ENCODE measurements around the gene PCP4. TPM values are rescaled to one million over a fixed set of nuclear protein-coding genes. Genes with fewer than 3 reads are reported as not detected.

PCP4 gene
- not detected for total RNA-seq

DNA sequence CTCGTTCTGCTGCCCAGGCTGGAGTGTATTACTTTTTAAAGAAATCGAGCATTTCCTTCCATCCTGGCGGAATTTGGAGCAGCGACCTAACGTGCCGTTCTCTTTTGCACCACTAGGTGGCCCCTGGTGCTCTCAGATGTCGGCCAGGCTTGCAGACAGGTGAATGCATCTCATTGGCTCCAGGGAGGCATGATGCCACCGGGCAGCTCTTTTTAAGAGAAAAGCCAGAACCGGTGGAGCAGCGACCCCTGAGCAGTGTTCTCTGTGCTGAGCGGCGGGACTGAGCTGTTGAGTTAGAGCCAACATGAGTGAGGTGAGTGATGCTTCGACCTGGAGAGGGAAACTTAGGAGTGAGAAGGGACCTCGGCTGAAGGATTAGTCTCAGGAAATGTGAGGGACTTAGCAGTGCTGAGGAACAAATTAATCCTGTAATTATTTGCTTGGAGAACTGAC is at the start of gene PCP4:
PCP4 (plus strand) TSS at position 241 of the 453 bp plus-strand sequence; CDS start at position 305, 64 bp downstream.
- Mint-ChIP-seq H3K9me3 (no peaks in the 10 kb centered on the region), H3K27ac (no peak within 1 kb of the TSS), H3K4me1 (no peaks in the 10 kb centered on the region), H3K4me3 (no peak within 1 kb of the TSS), H3K27me3 (peaks cover 7% of the 10 kb centered on the region), H3K36me3 (ENCODE audit: low read depth) (no peaks in the 10 kb centered on the region)
- ATAC-seq (replicated peaks), result no peak

DNA sequence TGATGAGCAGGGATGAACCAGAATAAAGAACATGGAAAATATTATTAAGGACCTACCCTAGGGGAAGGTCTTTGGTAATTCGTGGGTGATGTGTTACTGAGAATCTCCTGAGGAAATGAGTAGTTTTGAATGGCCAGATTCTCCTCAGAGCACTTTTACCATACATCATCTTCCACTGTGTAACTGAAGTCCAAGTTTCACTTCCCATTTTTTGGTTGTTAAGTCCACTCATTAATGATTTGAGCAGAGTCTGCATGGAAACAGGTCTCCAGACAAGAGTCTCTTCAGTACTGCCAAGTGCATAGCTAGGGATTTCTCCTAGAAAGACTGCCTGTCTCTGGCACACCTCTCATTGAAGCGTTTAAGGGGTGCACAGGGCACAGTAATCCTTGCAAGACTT is 48.7 kb upstream of the PCP4 start:
- ATAC-seq (replicated peaks), result no peak
- Mint-ChIP-seq H3K4me3 (no peak overlapping the region), H3K9me3 (peaks cover 4% of the 10 kb centered on the region), H3K36me3 (ENCODE audit: low read depth) (no peaks in the 10 kb centered on the region), H3K4me1 (no peaks in the 10 kb centered on the region), H3K27ac (no peak overlapping the region), H3K27me3 (no peaks in the 10 kb centered on the region)

DNA sequence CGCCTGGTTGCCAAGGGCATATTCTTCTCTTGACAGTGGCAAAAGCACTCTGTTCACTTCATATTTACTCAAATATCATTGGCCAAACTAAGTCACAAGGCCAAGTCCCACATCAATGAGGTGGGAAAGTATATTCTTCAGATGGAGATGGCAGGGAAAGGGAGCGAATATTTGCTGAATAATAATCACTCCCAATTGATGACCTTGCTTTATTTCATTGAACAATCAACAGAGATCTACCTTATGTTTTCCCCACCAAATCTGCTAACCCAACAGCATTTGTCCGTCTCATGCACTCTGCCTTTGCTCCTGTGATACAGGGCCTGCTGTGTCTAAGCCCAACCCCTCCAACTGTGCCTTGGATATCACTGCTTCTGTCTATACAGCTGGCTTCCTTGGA is 45.2 kb upstream of the PCP4 start:
- no peak for ATAC-seq (replicated peaks)
- no peak overlapping the region for H3K27ac Mint-ChIP-seq

DNA sequence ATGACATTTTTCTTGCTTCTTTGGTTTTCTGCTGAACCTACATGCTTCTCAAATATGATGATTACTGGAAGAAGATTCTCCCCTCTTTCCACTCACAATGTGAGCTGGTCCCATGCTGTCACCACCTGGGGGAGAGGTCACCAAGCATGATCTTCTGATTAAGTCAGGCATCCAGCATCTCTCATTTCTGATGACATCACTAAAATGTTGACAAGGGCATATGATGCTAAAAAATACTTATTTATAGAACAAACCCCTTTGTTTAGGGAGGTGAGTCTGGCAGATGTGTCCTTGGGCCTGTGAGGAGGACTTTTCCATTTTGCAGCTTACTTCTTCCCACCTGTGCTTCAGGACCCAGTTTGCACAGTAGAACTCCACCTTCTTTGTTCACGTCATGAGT is 42.0 kb upstream of the PCP4 start:
- H3K4me1 Mint-ChIP-seq, result no peaks in the 10 kb centered on the region
- ATAC-seq (replicated peaks), result no peak
- no peaks in the 10 kb centered on the region for H3K27me3 Mint-ChIP-seq
- H3K4me3 Mint-ChIP-seq, result no peak overlapping the region
- H3K36me3 Mint-ChIP-seq (ENCODE audit: low read depth), result no peaks in the 10 kb centered on the region
- H3K9me3 Mint-ChIP-seq, result peaks cover 9% of the 10 kb centered on the region
- H3K27ac Mint-ChIP-seq, result no peak overlapping the region

More for the DNA sequence above, 45.2 kb upstream of the PCP4 start:
- Mint-ChIP-seq H3K9me3 (peaks cover 14% of the 10 kb centered on the region), H3K27me3 (no peaks in the 10 kb centered on the region), H3K36me3 (ENCODE audit: low read depth) (no peaks in the 10 kb centered on the region), H3K4me3 (no peak overlapping the region), H3K4me1 (no peaks in the 10 kb centered on the region)

DNA sequence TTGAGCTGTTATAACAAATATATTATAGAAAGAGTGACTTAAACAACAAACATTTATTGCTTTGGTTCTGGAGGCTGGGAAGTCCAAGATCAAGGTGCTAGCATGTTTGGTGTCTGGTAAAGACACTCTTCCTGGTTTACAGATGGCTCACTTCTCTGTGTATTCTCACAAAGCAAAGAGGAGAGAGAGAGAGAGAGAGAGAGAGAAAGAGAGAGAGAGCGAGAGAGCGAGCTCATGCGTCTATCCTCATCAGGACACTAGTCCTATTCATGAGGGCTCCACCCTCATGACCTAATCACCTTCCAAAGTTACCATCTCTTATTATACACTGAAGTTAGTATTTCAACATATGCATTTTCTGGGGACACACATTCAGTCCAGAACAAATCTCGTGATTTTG is 32.7 kb upstream of the PCP4 start:
- no peak overlapping the region for H3K27ac Mint-ChIP-seq
- no peaks in the 10 kb centered on the region for H3K4me1 Mint-ChIP-seq
- H3K4me3 Mint-ChIP-seq, result no peak overlapping the region
- H3K27me3 Mint-ChIP-seq, result no peaks in the 10 kb centered on the region
- H3K36me3 Mint-ChIP-seq (ENCODE audit: low read depth), result no peaks in the 10 kb centered on the region
- no peak for ATAC-seq (replicated peaks)
- no peaks in the 10 kb centered on the region for H3K9me3 Mint-ChIP-seq

DNA sequence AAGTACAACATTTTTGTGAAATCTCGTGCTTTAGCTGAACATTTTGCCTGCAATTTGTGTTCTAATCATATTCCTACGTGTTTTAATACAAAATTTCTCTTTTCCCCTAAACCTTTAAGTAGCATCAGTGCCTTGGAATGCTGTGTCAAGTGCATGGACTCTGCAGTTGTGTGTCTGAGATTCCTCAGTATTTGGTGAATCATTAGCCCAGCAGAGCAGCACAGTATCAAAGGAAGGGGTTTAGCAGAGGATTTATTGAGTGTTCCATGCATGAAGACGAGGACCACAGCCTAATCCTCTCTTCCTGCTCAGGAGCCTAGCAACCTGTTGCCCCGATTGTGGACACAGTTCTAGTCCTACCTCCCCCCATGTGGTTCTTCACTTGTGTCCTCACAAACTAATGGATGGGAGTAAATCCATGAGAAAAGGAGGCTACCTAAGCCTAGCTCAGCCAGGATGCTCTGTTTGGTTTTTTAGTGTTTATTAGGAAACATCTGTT is 29.3 kb upstream of the PCP4 start:
- Mint-ChIP-seq H3K27me3 (no peaks in the 10 kb centered on the region), H3K27ac (no peak overlapping the region), H3K4me1 (no peaks in the 10 kb centered on the region), H3K9me3 (peaks cover 3% of the 10 kb centered on the region), H3K36me3 (ENCODE audit: low read depth) (no peaks in the 10 kb centered on the region), H3K4me3 (no peak overlapping the region)
- ATAC-seq (replicated peaks), result no peak

DNA sequence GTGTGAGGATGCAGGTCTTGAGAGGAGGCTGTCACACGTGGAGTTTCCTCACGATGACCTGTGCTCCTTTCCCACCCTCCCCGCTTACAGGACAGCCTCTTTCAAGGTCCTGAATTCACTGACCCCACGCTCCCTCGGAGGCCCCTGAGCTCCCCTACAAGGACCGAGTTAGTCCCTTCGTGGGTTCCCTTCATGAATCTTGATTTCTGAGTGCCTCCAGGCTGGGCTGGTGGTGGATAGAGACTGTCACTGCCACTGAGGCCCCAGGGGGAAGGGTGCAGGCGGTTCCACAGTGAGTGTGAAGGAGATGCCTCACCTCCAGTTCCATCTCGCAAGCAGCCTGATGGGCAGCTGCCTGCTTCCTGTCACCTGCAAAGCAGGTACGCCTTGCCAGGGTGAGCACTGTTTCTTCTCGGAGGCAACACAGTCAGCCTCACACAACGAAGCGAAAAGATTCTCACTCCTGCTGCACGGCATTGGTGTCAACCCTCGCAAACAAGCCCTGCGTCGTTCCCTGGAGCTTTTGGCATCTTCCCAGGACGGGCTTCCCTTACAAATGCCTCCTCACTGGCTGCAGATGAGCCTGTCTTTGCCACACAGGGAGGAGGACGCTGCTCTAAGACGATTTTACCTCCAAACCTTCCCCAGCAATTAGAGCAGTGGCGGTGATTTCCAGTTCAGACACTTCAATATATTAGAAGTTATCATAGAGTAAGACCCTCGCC is 26.7 kb upstream of the PCP4 start:
- no peak for ATAC-seq (replicated peaks)
- peaks cover 3% of the 10 kb centered on the region for H3K9me3 Mint-ChIP-seq
- no peaks in the 10 kb centered on the region for H3K4me1 Mint-ChIP-seq
- no peaks in the 10 kb centered on the region for H3K36me3 Mint-ChIP-seq (ENCODE audit: low read depth)
- H3K27ac Mint-ChIP-seq, result no peak overlapping the region
- H3K27me3 Mint-ChIP-seq, result no peaks in the 10 kb centered on the region
- H3K4me3 Mint-ChIP-seq, result no peak overlapping the region

DNA sequence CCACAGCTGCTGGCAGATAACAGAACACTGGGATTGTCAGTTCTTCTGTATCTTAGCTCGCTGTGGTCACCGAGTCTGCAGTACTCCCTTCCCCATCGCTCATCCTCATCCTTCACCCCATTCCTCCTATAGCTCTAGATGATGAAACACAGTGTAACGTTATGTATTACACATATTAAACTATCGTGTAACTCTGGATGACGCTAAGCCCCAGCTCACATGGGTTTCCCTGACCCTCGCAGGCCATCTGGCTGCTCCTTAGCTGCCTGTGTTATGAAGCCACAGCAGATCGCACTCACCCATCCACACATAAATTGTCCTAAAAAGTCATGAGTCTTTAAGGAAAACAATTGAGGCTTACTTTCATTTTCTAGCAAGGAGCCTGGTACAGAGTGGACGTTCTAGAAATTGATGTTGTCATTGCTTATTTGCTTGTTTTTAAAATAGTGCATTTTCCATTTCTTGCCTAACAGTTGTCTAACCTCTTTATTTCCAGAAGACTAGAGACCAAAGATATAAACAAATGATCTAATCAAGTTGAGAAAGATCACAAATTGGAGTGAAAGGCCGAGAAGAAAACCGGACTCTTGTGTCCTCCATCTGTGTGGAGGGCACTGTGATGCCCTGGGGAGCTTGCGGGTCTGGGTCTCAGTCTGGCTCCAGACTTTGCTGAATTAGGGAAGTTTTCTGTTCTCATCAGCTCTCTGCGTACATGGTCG is 24.3 kb upstream of the PCP4 start:
- no peak overlapping the region for H3K27ac Mint-ChIP-seq
- no peak overlapping the region for H3K4me3 Mint-ChIP-seq
- H3K27me3 Mint-ChIP-seq, result no peaks in the 10 kb centered on the region
- no peaks in the 10 kb centered on the region for H3K36me3 Mint-ChIP-seq (ENCODE audit: low read depth)
- H3K9me3 Mint-ChIP-seq, result peaks cover 3% of the 10 kb centered on the region
- ATAC-seq (replicated peaks), result no peak
- H3K4me1 Mint-ChIP-seq, result no peaks in the 10 kb centered on the region

DNA sequence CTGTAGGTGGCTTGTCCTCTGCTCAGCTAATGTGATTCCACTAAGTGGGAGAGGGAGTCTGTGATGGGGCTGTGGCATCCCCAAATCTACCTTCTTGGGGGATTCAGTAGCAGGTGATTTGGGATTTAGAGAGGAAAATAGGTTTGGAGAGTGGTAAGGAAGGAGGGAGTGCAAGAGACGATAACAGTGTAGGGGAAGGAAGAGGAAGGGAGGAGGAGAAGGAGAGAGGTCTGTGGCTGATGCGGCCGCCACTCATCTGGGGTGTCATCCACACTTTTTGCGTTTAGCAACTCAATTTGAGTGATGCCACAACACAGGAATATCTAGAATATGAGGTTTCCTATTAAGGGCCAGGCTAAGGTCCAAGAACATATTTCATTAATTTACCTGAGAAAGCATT is 23.8 kb upstream of the PCP4 start:
- Mint-ChIP-seq H3K9me3 (peaks cover 3% of the 10 kb centered on the region), H3K27me3 (no peaks in the 10 kb centered on the region), H3K4me1 (no peaks in the 10 kb centered on the region), H3K4me3 (no peak overlapping the region), H3K36me3 (ENCODE audit: low read depth) (no peaks in the 10 kb centered on the region), H3K27ac (no peak overlapping the region)
- no peak for ATAC-seq (replicated peaks)

DNA sequence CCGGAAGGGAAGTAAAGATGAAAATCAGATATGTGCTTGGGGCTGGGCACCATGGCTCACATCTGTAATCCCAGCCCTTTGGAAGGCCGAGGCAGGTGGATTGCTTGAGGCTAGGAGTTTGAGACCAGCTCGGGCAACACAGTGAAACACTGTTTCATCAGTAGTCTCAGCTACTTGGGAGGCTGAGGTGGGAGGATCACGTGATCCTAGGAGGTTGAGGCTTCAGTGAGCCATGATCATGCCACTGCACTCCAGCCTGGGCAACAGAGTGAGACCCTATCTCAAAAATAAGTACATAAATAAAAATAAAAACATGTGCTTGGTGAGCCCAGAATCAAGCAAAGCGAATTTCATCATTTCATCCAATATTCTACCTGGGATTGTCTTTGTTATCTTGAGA is 23.3 kb upstream of the PCP4 start:
- Mint-ChIP-seq H3K36me3 (ENCODE audit: low read depth) (no peaks in the 10 kb centered on the region), H3K4me1 (no peaks in the 10 kb centered on the region), H3K27me3 (no peaks in the 10 kb centered on the region), H3K27ac (no peak overlapping the region), H3K9me3 (peaks cover 3% of the 10 kb centered on the region), H3K4me3 (no peak overlapping the region)
- ATAC-seq (replicated peaks), result no peak

DNA sequence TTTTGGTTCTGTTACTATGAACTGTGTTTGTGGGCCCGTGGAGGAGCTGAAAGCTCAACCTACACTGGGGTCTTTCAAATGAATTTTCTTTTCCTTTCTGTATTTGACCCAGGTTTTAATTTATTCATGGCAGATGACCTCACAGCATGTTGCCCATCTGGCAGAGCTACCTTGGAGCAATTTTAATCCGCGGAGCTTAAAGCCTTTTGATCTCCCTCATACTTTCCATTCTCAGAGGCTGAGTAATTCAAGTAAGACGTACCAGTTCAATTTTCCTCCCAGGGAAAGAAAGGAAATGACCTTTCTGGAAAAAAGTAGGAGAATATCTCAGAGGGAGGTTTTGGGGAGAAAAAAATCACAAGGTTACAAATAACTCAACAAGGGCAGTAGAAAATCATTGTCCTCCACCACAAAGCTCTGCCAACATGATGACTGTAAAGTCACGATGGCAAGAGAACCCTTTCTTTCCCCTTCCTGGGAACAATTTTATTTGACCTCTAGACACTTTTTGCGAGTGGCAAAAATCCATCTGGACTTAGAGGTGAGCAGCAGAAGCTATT is 21.6 kb upstream of the PCP4 start:
- Mint-ChIP-seq H3K4me3 (no peak overlapping the region), H3K27ac (no peak overlapping the region), H3K27me3 (no peaks in the 10 kb centered on the region), H3K9me3 (peaks cover 3% of the 10 kb centered on the region), H3K36me3 (ENCODE audit: low read depth) (no peaks in the 10 kb centered on the region), H3K4me1 (no peaks in the 10 kb centered on the region)
- ATAC-seq (replicated peaks), result no peak

DNA sequence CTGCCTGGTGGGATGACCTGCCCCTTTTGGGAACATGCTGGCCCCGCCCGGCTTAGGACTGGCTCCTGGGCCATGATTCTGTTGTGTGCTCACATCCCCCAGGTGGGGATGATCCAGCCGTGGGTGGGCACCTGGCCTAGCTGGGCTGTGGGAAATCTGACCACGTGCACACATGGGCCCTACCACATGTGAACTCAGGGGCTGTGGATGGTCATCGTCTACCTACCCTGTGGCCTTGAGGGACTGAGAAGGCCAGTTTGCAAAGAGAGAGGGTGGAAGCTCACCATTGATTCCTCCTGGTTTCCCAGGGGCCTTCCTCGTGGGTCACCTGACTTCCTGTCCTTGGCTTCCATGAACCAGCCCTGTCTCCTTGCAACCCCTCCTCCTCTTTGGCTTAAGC is 19.4 kb upstream of the PCP4 start:
- Mint-ChIP-seq H3K27ac (no peak overlapping the region), H3K4me3 (no peak overlapping the region), H3K4me1 (no peaks in the 10 kb centered on the region), H3K27me3 (no peaks in the 10 kb centered on the region), H3K9me3 (peaks cover 3% of the 10 kb centered on the region), H3K36me3 (ENCODE audit: low read depth) (no peaks in the 10 kb centered on the region)
- ATAC-seq (replicated peaks), result no peak

DNA sequence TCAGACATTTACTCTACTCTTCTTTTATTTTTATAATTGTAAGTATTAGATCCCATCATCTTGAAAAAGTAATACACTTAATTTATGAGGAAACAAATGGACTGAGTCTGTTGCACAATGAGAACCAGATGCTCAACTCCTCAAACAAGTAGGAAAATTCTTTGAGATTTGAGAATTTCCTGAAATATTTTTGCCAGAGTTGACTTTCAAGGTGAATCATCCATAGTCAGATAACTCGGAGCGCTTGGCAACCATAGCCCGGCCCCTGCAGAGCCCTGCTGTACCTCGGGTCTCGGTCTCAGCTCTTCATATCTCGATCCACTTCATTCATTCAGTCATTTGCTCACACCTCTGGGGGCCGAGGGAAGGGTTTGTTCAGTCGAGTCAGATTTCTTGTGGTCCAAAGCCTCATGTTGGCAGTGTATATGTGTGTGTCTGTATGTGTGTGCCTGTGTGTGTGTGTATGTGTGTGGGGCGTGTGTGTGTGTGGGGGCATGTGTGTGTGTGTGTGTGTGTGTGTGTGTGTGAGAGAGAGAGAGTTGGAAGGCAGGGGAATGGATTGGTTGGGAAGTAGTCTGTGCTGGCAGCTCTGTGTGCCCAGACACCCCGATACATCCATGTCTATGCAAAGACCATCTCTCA is 18.1 kb upstream of the PCP4 start:
- Mint-ChIP-seq H3K27ac (no peak overlapping the region), H3K27me3 (no peaks in the 10 kb centered on the region)
- no peak for ATAC-seq (replicated peaks)

DNA sequence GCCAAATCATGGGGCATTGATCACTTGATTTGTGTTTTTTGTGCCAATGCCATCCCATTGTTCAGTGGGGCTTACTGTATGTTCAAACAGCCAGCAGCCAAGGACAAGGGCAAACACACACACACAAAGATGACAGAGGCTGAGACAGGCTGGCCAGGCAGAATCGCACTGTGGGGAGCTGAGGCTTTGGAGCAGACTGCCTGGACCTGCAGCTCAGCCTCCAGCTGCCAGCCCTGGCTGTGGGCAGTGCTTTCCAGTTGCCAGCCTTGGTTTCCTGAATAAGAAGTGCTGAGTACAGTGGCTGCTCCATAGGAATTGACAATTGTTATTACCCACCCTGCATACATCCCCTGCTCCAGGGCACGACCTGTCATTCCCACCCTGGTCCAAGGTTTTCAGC is 16.9 kb upstream of the PCP4 start:
- ATAC-seq (replicated peaks), result no peak
- Mint-ChIP-seq H3K4me3 (no peak overlapping the region), H3K27ac (no peak overlapping the region), H3K4me1 (no peaks in the 10 kb centered on the region), H3K9me3 (peaks cover 11% of the 10 kb centered on the region), H3K27me3 (no peaks in the 10 kb centered on the region), H3K36me3 (ENCODE audit: low read depth) (no peaks in the 10 kb centered on the region)

More for the DNA sequence above, 18.1 kb upstream of the PCP4 start:
- Mint-ChIP-seq H3K4me3 (no peak overlapping the region), H3K4me1 (no peaks in the 10 kb centered on the region), H3K9me3 (peaks cover 10% of the 10 kb centered on the region), H3K36me3 (ENCODE audit: low read depth) (no peaks in the 10 kb centered on the region)
